H9 (cell line): ENCODE results near the gene SLC47A2. TPM values are rescaled to one million over a fixed set of nuclear protein-coding genes. Genes with fewer than 3 reads are reported as not detected.

Experiments used
- DNase-seq: peaks from one replicate; pipeline ENCODE4 v3.0.0-alpha.2; 2017
- H2AFZ ChIP-seq: one replicate; pipeline ENCODE4 v1.6.1; 2013; ENCODE audit warnings: mild to moderate bottlenecking, low read length, control low read depth, moderate library complexity
- H2AK5ac ChIP-seq: 2 replicates; pipeline ENCODE4 v1.6.1; 2013; ENCODE audit warnings: low read length, control low read depth, mixed read lengths; ENCODE audit not compliant: insufficient read length
- H2BK120ac ChIP-seq: one replicate; pipeline ENCODE4 v1.6.1; 2013; ENCODE audit warnings: low read depth, mild to moderate bottlenecking, low read length, control low read depth, inconsistent platforms; ENCODE audit not compliant: poor library complexity, severe bottlenecking
- H2BK12ac ChIP-seq: 2 replicates; pipeline ENCODE4 v1.6.1; 2013; ENCODE audit warnings: low read length, control low read depth, mixed read lengths, low read depth; ENCODE audit not compliant: insufficient read length
- H2BK15ac ChIP-seq: 2 replicates; pipeline ENCODE4 v1.6.1; 2013; ENCODE audit warnings: low read depth, low read length, control low read depth
- H2BK20ac ChIP-seq: one replicate; pipeline ENCODE4 v1.6.1; 2013; ENCODE audit warnings: low read depth, mild to moderate bottlenecking, low read length, control low read depth, inconsistent platforms; ENCODE audit not compliant: poor library complexity, severe bottlenecking
- H2BK5ac ChIP-seq: 2 replicates; pipeline ENCODE4 v1.6.1; 2013; ENCODE audit warnings: low read length, control low read depth, mixed read lengths; ENCODE audit not compliant: insufficient read length
- H3K14ac ChIP-seq: 2 replicates; pipeline ENCODE4 v1.6.1; 2013; ENCODE audit warnings: low read length, control low read depth; ENCODE audit not compliant: insufficient read depth
- H3K18ac ChIP-seq: 2 replicates; pipeline ENCODE4 v1.6.1; 2013; ENCODE audit warnings: low read depth, mild to moderate bottlenecking, mixed read lengths, low read length, control low read depth; ENCODE audit not compliant: insufficient read length
- H3K23ac ChIP-seq: 2 replicates; pipeline ENCODE4 v1.6.1; 2013; ENCODE audit warnings: low read length, control low read depth, mixed read lengths, low read depth; ENCODE audit not compliant: insufficient read length
- H3K23me2 ChIP-seq: 2 replicates; pipeline ENCODE4 v1.6.1; 2013; ENCODE audit warnings: low read depth, mild to moderate bottlenecking, mixed read lengths, low read length, control low read depth; ENCODE audit not compliant: insufficient read length, poor library complexity, severe bottlenecking
- H3K27ac ChIP-seq: 2 replicates; pipeline ENCODE4 v1.5.1; 2013; ENCODE audit warnings: low read length, control low read depth, mixed read lengths, low read depth; ENCODE audit not compliant: insufficient read length
- H3K27me3 ChIP-seq: 2 replicates; pipeline ENCODE4 v1.6.1; 2013; ENCODE audit warnings: low read length, control low read depth, inconsistent platforms; ENCODE audit not compliant: insufficient read depth
- H3K4ac ChIP-seq: 2 replicates; pipeline ENCODE4 v1.6.1; 2013; ENCODE audit warnings: low read depth, mild to moderate bottlenecking, control low read depth, inconsistent platforms, low read length, moderate library complexity
- H3K4me1 ChIP-seq: 2 replicates; pipeline ENCODE4 v1.6.1; 2013; ENCODE audit warnings: low read length, control low read depth, inconsistent platforms; ENCODE audit not compliant: insufficient read depth
- H3K4me2 ChIP-seq: 2 replicates; pipeline ENCODE4 v1.6.1; 2013; ENCODE audit warnings: low read length, control low read depth, mixed read lengths; ENCODE audit not compliant: insufficient read length, insufficient read depth
- H3K56ac ChIP-seq: 2 replicates; pipeline ENCODE4 v1.6.1; 2013; ENCODE audit warnings: low read depth, mild to moderate bottlenecking, mixed read lengths, low read length, control low read depth; ENCODE audit not compliant: insufficient read length
- H3K79me1 ChIP-seq: 2 replicates; pipeline ENCODE4 v1.6.1; 2013; ENCODE audit warnings: low read depth, mild to moderate bottlenecking, moderate library complexity, low read length, control low read depth, inconsistent platforms; ENCODE audit not compliant: insufficient read depth, poor library complexity, severe bottlenecking
- H3K79me2 ChIP-seq: 2 replicates; pipeline ENCODE4 v1.6.1; 2013; ENCODE audit warnings: low read length, control low read depth, inconsistent platforms; ENCODE audit not compliant: insufficient read depth
- H3K9ac ChIP-seq: 2 replicates; pipeline ENCODE4 v1.6.1; 2013; ENCODE audit warnings: low read length, control low read depth, mixed read lengths; ENCODE audit not compliant: insufficient read length; ENCODE audit errors: extremely low read depth
- H3K9me3 ChIP-seq: one replicate; pipeline ENCODE4 v1.6.1; 2013; ENCODE audit warnings: low read depth, low read length, inconsistent platforms; ENCODE audit not compliant: control insufficient read depth
- H3T11ph ChIP-seq: one replicate; pipeline ENCODE4 v1.6.1; 2013; ENCODE audit warnings: mild to moderate bottlenecking, low read length, control low read depth, inconsistent platforms
- H4K20me1 ChIP-seq: one replicate; pipeline ENCODE4 v1.6.1; 2013; ENCODE audit not compliant: control insufficient read depth, insufficient read length, insufficient read depth
- H4K5ac ChIP-seq: 2 replicates; pipeline ENCODE4 v1.6.1; 2013; ENCODE audit warnings: low read depth, mild to moderate bottlenecking, mixed read lengths, low read length, control low read depth; ENCODE audit not compliant: insufficient read length
- H4K8ac ChIP-seq: replicated peaks from 2 replicates; pipeline ENCODE4 v1.6.1; 2013; ENCODE audit warnings: low read length, control low read depth, mixed read lengths, low read depth; ENCODE audit not compliant: insufficient read length
- H4K91ac ChIP-seq: 2 replicates; pipeline ENCODE4 v1.6.1; 2013; ENCODE audit warnings: low read depth, mild to moderate bottlenecking, moderate library complexity, mixed read lengths, low read length, control low read depth; ENCODE audit not compliant: insufficient read length
- H3K27ac Mint-ChIP-seq, 3 experiments: 2 replicates in 2 of 3; 3 replicates in 1 of 3; pipeline ENCODE4 v1.8.0; 2020 to 2021; ENCODE audit warnings: mixed read lengths in 3 of 3, mild to moderate bottlenecking in 1 of 3, moderate library complexity in 1 of 3
- H3K27me3 Mint-ChIP-seq: 2 replicates; pipeline ENCODE4 v1.8.0; 2021; ENCODE audit warnings: low read depth, mild to moderate bottlenecking, moderate library complexity, mixed read lengths
- H3K36me3 Mint-ChIP-seq, 3 experiments: 2 replicates in 2 of 3; 3 replicates in 1 of 3; pipeline ENCODE4 v1.8.0; 2020 to 2021; ENCODE audit warnings: low read depth in 3 of 3, mixed read lengths in 3 of 3; ENCODE audit not compliant: insufficient read depth in 1 of 3
- H3K4me1 Mint-ChIP-seq, 2 experiments: 2 replicates each; pipeline ENCODE4 v1.8.0; 2020; ENCODE audit warnings: mixed read lengths in 2 of 2
- H3K4me3 Mint-ChIP-seq, 2 experiments: 2 replicates in 1 of 2; 3 replicates in 1 of 2; pipeline ENCODE4 v1.8.0; 2020 to 2021; ENCODE audit warnings: mild to moderate bottlenecking in 2 of 2, mixed read lengths in 2 of 2, moderate library complexity in 1 of 2
- H3K9me3 Mint-ChIP-seq, 2 experiments: 2 replicates in 1 of 2; 3 replicates in 1 of 2; pipeline ENCODE4 v1.8.0; 2020; ENCODE audit warnings: mild to moderate bottlenecking in 2 of 2, mixed read lengths in 2 of 2, moderate library complexity in 1 of 2
- CTCF ChIP-seq: fragments of 200-600 bp; sonication (generic); conservative IDR thresholded peaks from 3 replicates; pipeline ENCODE4 v1.8.0; 2021; ENCODE audit warnings: antibody characterized with exemption, mild to moderate bottlenecking
- WGBS: extraction: QIAGEN DNeasy Blood & Tissue Kit; methylation state at CpG from one replicate; pipeline ENCODE4 v1.1.7; 2013; ENCODE audit warnings: missing lambda C conversion rate, low lambda C conversion rate, mixed read lengths; ENCODE audit not compliant: insufficient read length; ENCODE audit errors: extremely low coverage; 5-methylcytosine and 5-hydroxymethylcytosine counted together
- total RNA-seq: library from RNA; stranded (reverse); gene quantifications from 2 replicates; pipeline ENCODE4 v1.2.1, GENCODE V29; 2021

Gene SLC47A2
- total RNA-seq, 1 experiment from 2014 or later, result not detected

GRCh38 chr17:19738757-19739156 lies 22.4 kb upstream of the SLC47A2 start:
- Mint-ChIP-seq H3K27me3 (peaks cover 3% of the 10 kb centered on the region; the same call in 1 of the 2 replicates), H3K27ac (no peak overlapping the region), H3K9me3 (no peaks in the 10 kb centered on the region), H3K4me1 (no peaks in the 10 kb centered on the region), H3K36me3 (no peaks in the 10 kb centered on the region), H3K4me3 (no peak overlapping the region)
- Histone ChIP-seq H2AK5ac (no peak overlapping the region), H2BK5ac (no peak overlapping the region), H3K18ac (no peak overlapping the region), H3K27ac (no peak overlapping the region), H4K8ac (no peak overlapping the region), H3T11ph (no peak overlapping the region), H3K4me2 (no peak overlapping the region), H3K27me3 (no peaks in the 10 kb centered on the region), H3K4me1 (no peaks in the 10 kb centered on the region), H3K9ac (no peak overlapping the region), H2BK120ac (no peak overlapping the region), H4K91ac (no peak overlapping the region), H3K79me2 (no peaks in the 10 kb centered on the region), H3K9me3 (no peaks in the 10 kb centered on the region), H2BK12ac (no peak overlapping the region), H3K23me2 (no peaks in the 10 kb centered on the region), H4K5ac (no peak overlapping the region), H2BK20ac (no peak overlapping the region), H3K56ac (no peak overlapping the region), H3K4ac (no peak overlapping the region), H2AFZ (no peak overlapping the region), H3K23ac (no peak overlapping the region), H3K14ac (no peak overlapping the region), H2BK15ac (no peak overlapping the region), H4K20me1 (no peaks in the 10 kb centered on the region), H3K79me1 (no peaks in the 10 kb centered on the region)
- no CpG with 5 or more reads among the region's 9 CpGs for WGBS
- no peak for TF ChIP-seq CTCF
- DNase-seq, result no peak
